DMS 273 treated with DMSO at 0.1 percent for 48 hours (cell line): ENCODE measurements around the gene NRAP.
"Not testable (repeated sequence)": the region's sequence is repeated elsewhere in the genome, so short reads cannot be mapped to it uniquely, and the experiment has no call there.

Source experiments
- DNase-seq: peaks from one replicate; lab custom pipeline; 2025; lab: John Stamatoyannopoulos, UW

NRAP gene

DNA sequence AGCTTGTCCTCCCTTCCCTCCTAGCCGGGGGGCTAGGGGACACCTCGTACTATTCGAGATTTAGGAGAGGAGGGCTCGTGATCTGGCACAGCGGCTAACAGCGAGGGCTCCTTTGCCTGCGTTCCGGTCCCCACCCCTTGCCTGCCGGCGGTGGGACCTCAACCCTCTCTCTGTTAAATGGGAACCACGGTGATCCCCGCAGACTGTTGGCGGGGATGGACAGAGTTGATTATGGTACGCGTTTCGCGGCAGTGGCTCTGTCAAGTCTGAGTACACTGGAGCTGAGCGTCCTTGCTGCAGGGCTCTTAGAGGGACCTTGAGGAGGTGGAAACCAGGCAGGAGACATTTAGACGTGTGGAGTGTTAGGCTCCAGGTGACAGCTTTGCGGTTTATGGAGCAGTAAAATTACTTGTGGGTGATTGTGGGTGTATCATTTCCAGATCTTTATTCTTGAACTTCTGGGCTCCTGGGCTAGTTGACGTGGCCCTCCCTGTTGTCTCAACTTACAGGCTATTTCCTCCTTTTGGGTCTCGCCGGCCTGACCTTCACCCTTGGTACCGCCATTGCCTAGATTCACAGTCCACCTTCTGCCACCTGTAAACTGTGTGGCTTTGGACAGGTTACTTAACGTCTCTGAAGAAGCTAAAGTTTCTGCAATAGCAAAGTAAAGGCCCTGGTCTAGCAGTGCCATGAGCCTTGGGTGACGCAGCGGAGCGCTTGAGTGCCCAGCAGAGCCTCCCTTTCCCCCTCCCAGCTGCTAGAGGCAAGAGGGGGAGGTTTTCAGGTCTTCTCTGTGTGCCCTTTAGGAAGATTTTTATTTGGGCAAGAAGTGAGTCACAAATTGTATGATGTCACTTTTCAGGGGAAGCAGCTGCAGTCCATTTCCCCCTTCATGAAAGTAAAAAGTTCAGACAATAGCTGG, 16.6 kb upstream of the NRAP start:
- DNase-seq, result no peak

GRCh38 chr10:113679463-113680189, 15.8 kb upstream of the NRAP start, which contains the start of gene CASP7:
CASP7 (plus strand) TSS chr10:113679912; CDS start chr10:113697494, 17,582 bp downstream.
- DNase-seq, result peak; percentile 53

DNA sequence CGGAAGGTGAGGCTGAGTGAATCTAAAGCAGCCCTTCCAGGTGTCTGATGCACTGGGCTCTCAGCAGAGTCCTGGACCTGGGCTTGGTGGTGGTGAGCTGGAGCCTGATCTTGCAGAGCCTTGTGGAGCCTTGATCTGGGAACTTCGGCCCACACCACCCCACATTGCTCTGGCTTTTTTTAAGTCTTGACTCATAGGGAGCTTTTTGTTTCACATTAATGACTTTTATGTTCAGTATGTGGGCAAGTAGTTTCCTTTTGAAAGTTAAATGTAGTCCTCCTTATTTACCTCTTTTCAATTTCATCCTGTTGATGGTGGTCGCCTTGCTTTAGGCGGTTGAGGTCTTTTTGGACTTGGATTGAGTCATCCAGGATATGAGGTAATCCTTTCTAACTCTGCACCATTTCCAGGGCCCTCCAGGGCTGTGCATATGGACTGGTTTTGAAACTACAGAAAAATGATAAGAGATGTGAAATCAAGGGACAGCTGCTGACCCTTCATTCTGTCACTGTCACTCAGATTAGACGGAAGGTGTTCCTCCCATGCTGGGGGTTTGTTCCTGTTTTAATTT, 2.9 kb upstream of the NRAP start:
- no peak for DNase-seq

DNA sequence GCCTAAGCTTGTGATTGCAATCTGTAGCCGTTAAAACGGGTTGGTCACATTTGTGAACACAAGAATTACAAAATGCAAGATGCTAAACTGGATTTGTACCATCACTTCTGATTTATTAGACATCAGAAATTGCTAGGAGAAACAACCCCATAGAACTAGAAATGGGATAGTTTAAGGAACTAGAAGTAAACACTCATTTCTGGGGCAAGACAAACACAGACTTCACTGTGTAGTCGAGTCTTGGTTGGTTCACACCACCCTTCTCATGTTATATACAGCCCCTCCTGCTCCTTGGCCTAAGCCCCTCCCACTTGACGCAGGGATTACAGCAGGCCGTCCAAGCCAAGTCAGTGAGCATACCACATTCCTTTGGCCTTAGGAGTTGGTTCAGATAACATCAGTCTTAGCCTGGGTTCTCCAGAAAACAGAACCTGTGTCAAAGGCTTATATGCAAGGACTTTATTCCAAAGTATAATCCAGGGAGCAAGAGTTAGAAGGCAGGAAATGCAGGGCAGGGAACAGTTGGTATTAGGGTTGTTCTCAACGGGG, 2.0 kb upstream of the NRAP start:
- DNase-seq, result no peak

DNA sequence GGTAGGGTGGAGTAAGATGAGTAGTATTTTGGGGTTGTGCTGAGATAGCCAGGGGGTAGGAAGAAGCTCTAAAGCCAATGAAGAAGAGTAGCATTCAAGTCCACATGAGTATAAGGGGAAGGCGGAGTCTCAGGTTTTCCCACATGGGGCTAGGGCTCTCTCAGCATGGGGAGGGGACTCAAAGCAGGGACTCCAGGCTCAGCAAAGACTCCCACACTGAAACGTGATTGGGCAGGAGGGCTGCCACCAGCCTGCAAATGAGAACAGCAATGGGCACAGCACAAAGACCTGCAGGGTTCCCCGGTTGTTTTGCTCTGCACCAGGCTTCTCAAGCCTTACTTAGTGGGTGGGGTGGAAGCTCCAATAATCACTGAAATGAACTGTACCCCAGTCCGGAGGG, 1.5 kb upstream of the NRAP start:
- no peak for DNase-seq

GRCh38 chr10:113663142-113663541, 699 bp downstream of the NRAP start:
- no peak for DNase-seq

DNA sequence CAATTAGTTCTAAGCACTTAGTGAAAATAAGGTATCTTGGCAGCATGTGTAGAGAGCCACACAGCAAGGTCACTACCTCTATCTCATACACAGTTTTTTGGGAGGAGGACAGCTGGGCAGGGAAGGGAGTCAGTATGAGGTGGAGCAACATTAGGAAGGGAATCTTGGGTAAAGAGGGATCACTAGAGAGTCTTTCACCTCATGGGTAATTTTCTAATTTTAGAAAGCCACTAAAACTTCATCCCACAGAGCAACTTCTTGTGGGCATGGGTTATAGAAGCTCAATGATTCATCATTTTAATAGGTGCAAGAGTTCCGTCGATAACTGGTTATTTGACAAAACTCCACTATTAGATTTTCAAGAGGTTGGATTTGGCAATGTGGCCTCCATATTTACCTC, 2.5 kb downstream of the NRAP start:
- no peak for DNase-seq

- no peak for DNase-seq
These were observed 6.3 kb downstream of the NRAP start for GRCh38 chr10:113657544-113657943.

DNA sequence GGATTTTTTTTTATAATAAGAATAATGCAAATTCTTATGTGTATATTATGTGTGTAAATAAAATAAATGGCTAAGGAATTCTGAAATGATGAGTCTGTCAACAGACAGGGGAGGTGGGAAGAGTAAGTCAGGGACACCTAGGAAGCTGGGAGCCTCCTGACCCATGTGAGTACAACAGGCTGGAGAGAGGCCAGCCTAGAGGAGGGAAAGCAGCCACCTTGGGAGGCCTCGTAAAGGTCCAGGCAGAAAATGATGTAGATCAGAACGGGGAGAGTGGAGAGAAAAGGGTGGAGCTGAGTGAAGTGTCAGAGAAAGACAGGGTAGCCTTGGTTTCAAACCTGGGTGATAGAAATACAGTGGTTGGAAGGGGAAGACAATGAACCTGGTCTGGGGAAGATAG, 6.9 kb downstream of the NRAP start:
- DNase-seq, result no peak

GRCh38 chr10:113652456-113652855, 11.4 kb downstream of the NRAP start:
- DNase-seq, result not testable (repeated sequence)

GRCh38 chr10:113651898-113652297, 11.9 kb downstream of the NRAP start:
- DNase-seq, result no peak

DNA sequence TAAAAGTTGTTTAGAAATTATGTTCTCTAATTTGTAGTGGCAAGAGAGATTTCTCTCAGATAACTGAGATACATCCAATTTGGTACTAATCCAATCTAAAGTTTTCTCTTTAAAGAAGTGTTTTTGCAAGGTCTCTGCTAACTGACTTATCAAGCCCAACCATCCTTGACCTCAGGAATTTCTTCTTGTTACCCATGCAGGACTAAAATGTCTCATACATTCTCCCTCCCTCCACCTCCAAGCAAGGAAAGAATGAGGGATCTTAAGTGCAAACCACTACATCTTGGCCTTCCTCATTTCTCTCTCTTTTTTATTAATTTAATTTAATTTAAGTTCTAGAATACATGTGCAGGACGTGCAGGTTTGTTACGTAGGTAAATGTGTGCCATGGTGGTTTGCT, 12.8 kb downstream of the NRAP start:
- DNase-seq, result no peak

DNA sequence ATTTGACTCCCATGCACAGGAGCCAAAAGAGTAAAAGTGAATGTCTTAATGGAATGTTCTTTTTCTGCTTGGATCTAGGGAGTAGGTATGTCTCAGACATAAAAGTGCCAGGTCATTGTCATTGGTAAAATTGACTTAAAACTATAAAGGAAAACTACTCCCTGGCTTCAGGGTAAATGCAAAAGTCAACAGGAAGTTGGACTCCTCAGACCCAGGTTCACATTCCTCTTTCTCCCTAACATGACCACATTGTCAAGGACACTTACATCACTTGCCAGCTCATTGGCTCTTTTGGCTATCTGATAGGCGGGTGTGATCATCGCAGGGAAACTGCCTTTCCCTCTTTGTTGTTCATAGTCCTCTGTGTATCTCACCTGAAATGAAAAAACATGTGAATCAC, 13.7 kb downstream of the NRAP start:
- DNase-seq, result no peak

DNA sequence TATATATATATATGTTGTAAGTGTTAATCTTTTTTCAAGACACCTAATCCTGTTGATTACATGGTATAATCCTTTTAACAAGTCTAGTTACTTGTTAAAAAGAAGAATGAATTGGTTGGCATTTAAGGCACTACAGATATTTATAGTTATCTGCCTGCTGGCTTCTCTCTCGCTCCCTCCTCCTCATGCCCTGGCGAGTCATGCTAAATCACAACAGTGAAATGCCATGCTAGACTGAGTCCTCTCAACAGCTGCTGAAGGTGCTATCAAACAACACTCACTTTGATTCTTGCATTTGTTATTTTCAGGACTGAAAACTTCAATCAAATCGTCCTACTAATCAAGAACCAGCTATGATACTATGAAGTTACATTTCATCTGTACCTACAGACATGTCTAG, 15.4 kb downstream of the NRAP start:
- DNase-seq, result no peak

DNA sequence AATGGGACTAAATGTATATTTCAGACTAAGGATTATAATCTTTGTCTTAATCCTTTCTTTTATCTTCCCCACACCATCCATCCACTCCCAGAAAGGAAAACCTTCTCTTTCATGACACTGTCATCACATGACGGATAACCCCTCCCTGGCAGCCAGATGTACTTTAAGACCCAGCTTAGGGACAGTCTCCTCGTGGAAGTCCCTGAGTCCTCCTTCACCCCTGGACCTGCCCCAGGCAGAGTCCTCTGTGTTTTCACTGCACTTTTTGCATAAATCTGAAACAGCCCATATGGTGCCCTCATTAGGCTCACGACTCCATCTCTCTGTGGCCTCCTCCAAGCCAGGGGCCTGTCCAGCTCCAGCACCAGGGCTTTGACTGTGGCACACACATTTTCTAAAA, 16.0 kb downstream of the NRAP start:
- no peak for DNase-seq

DNA sequence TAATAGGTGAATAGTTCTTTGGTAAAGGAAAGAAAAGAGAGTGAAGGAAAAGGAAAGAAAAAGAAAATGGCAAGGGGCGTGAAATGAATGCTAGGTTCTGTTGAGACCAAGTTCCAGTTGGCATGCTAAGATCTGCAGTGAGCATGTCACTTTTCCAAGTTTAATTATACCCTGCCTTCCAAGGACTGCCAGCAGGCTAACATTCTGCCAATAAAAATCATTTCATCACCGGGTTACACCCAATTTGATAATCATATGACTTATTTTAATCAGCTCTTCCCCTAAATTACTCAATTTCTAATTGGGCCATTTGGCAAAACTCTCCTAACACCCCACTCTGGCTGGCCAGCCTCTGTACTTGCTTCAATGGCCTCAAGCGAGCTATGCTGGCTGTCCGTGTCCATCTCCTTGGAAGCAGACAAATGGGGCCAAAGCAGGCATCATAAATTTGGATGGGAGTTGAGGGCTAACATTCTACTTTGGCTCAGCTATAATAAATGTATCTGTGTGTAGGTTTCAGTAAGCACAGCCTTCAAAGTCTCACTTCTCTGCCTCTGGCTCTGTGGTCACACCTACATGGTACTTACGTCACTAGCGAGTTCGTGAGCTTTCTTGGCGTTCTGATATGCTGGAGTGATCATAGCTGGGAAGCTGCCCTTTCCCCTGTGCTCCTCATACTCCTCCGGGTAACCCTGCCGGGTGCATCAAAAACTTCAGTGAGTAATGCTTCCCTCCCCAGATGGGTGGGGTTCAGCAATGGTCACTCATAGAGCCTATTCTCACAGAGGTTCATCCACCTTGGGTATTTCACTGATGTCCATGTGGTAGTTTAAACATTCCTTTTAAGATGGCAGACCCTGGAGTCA, 17.3 kb downstream of the NRAP start:
- no peak for DNase-seq

- no peak for DNase-seq
These were observed 19.4 kb downstream of the NRAP start for GRCh38 chr10:113644185-113645120.

DNA sequence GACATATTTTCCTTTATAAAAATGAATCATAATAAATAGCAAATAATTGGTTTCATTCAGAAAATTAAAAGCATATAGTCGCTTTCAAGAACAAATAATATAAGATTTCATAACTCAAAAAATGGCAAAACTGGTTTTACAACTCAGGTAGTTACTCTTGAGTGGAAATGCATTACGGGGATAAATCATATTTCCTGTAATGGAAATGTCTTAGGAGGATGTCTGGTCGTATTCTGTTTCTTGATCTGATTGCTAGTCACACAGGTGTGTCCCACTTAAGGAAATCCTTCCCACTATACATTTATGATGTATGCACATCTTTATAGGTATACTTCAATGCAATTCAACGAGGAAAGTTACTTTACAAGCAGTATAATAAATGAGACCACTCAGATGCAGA, 20.7 kb downstream of the NRAP start:
- DNase-seq, result no peak

DNA sequence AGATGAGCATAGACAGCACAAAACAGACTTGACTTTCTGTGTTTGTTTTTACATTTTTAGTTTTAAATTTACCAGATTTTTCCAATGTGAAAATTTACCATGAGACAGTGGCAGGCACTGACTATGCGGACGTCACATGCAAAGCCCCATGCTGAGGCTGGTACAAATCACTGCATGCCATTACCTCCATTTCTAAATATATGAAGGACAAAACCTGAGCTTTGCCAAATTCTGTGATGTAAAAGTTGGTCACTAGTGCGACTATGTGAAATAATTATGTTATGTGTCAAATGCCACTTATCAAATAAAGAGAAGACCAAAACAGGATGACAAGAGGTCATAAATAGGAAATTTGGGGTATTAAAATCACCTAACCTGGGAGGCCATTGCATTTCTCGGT, 22.1 kb downstream of the NRAP start:
- no peak for DNase-seq

GRCh38 chr10:113639966-113640365, 23.9 kb downstream of the NRAP start:
- DNase-seq, result no peak
